Glomerular visceral epithelial cell (primary cell): ENCODE measurements around the gene KCNA10.

Source experiments
- DNase-seq: peaks from one replicate; pipeline ENCODE4 v3.0.0-alpha.2; 2016; ENCODE audit errors: extremely low spot score

The KCNA10 gene

DNA sequence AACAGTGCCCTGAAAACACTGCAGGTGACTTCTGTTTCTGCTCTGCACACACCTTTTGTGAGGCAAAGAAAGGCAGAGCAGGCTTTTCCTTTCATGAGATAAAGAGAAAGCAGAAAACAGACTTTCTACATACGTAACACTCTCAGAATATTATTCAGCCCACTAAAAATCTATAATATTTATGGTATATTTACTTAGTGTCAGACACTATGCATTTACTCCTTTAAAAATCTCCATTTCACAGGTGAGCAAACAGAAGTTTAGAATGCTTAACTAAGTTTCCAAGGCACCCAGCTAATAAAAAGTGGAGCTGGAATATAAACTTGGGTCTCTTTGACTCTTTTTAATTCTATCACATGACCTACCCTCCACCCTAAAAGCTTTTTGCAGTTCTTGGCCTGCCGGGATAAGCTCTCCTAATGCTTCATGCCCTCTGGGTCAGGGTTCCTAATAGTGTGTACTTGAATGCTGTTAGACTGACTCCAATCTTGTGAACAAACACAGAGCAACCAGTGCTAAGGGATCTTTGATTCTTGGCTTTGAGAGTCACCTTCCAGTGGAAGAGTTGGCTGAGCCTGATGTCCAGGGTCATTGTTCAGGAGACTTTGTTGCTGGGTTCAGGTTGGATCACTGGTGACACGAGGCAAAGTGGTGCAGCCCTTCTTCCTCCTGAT lies 40.9 kb downstream of the KCNA10 start:
- DNase-seq, result no peak

GRCh38 chr1:110477445-110477957 lies 41.5 kb downstream of the KCNA10 start:
- DNase-seq, result no peak

DNA sequence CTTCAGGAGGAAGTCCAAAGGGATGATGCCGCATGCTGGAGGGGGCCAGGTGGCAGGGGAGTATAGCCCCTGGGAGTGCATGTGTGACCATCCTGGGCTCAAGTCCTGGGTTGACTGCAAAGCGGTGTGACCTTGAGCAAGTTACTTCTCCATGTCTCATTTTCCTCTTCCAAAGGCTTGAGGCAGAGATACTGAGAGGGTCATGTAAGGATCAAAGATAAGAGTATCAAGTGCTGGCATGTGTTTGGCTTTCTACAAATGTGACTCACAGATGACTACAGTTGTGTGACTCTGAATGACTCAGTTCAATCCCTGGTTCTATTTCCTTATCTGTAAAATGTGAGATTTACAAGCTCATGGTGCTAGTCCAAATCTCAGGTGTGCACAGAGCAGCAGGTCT lies 41.9 kb downstream of the KCNA10 start:
- DNase-seq, result peak; percentile 25

GRCh38 chr1:110476028-110476765 lies 42.8 kb downstream of the KCNA10 start:
- no peak for DNase-seq

DNA sequence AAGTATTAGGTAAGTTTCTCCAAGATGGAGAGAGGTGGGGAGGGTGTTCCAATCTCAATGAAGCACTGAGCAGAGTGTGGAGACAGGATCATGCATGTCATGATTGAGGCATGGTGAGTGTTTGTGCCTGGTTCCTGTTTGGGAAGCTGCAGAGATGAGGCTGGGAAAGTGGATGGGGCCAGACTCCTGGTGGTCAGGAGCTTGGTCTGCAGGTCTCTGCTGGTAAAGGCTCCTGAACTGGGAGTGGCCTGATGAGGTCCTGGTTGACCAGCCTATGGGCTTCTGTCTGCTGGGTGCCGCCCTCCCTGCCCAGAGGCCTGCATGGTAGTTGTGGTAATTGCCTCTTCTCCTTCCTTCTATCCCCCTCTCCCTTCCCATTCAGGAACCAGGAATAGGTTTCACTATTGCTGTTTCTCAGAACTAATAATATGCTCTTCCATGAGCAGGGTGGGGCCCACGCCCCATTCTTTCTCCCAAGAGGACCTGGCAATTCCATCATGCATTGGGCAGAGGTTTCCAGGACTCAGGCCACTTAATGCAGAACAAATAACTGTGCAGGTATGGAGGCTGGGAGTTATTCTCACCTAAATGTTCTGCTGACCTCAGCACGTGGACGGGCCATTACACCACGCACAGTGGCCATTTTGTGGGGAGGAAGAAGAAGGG lies 43.5 kb downstream of the KCNA10 start:
- no peak for DNase-seq

GRCh38 chr1:110474444-110474843 lies 44.5 kb downstream of the KCNA10 start:
- DNase-seq, result no peak

DNA sequence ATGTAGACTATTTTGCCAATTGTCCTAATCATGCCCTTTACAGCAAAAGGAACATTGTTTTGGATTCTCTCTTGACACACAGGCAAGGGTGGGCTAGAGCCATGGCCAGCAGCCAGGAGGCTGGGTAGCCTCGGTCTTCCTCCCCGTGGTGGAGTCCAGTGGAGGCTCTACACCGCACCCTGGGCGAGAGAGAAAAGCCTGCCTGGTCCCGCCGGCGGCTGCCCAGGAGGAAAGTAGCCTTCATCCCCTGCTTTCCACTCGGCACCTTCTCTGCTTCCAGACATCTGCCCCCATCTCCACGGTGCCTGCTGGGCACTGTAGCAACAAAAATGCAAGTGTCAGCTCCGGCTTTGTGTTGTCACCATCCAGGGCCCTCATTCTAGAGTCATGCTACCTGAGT lies 46.4 kb downstream of the KCNA10 start:
- DNase-seq, result no peak

DNA sequence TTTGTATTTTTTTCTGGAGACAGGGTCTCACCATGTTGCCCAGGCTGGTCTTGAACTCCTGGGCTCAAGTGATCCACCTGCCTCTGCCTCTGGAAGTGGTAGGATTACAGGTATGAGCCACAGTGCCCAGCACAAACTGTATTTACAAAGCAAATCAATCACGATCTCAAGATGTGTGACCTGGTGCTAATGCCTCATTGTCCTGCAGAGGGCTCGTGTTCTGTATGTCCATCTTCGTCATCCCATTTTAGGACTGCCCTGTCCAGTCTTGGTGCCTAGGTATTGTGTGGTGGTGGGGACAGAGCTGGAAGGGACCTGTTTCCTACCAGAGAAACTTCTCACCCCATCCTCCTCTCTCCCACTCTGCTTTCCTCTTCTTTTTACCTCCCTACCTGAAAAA lies 47.8 kb downstream of the KCNA10 start:
- no peak for DNase-seq
